GM12878 (cell line): Measurements from ENCODE around the gene RMC1. TPM values are rescaled to one million over a fixed set of nuclear protein-coding genes. Genes with fewer than 3 reads are reported as not detected.
"Not testable (repeated sequence)": the region's sequence is repeated elsewhere in the genome, so short reads cannot be mapped to it uniquely, and the experiment has no call there.

ENCODE experiments used
- ATAC-seq: fragments of 200-7000 bp; cut with Tn5 transposase; 3 replicates; pipeline ENCODE4 v1.9.1; 2020; ENCODE audit warnings: mild to moderate bottlenecking, moderate library complexity
- BruUV-seq: library from RNA; stranded (reverse); fragments of 400-500 nt; replicated peaks from 2 replicates; lab custom pipeline; 2021; lab: Mats Ljungman, UMichigan
- CTCF ChIA-PET: fragments of 300-600 bp; sonication (Branson Sonifier 250); formaldehyde crosslinking; extraction: SDS; loops from one replicate; lab custom pipeline; 2021; ENCODE audit warnings: inconsistent platforms; lab: Yijun Ruan, JAX
- POLR2A ChIA-PET: fragments of 350-600 bp; formaldehyde crosslinking; extraction: SDS; loops from one replicate; lab custom pipeline; 2021; ENCODE audit warnings: inconsistent platforms; lab: Charles Lee
- RAD21 ChIA-PET: fragments of 300-600 bp; sonication (Branson Sonifier 250); formaldehyde crosslinking; loops from one replicate; lab custom pipeline; 2023; ENCODE audit warnings: antibody characterized with exemption; ENCODE audit not compliant: unreplicated experiment; lab: Charles Lee
- SMC1A ChIA-PET: fragments of 300-600 bp; sonication (Branson Sonifier 250); formaldehyde crosslinking; loops from one replicate; lab custom pipeline; 2023; ENCODE audit not compliant: unreplicated experiment, uncharacterized antibody; lab: Charles Lee
- DNase-seq: peaks from one replicate; pipeline ENCODE4 v3.0.0-alpha.2; 2011; ENCODE audit warnings: low read depth, low spot score
- FAIRE-seq: peaks from 3 replicates; lab custom pipeline; 2011; peaks lifted over from hg19 to GRCh38; lab: Jason Lieb, UNC
- H2AFZ ChIP-seq: 2 replicates; pipeline ENCODE4 v1.6.0; 2011; ENCODE audit warnings: low read depth, low read length, control low read depth; ENCODE audit not compliant: control insufficient read depth
- H3K27ac ChIP-seq: 2 replicates; pipeline ENCODE4 v1.5.1; 2011; ENCODE audit warnings: control low read depth; ENCODE audit not compliant: control insufficient read depth, insufficient read depth
- H3K27me3 ChIP-seq, 2 experiments: replicated peaks in 1 of 2; 2 replicates each; pipeline versions ENCODE4 v1.6.0 to v1.6.1; 2011; ENCODE audit warnings: low read length in 1 of 2; ENCODE audit not compliant: control insufficient read depth in 2 of 2, insufficient read depth in 2 of 2
- H3K36me3 ChIP-seq, 2 experiments: 2 replicates each; pipeline ENCODE4 v1.5.1; 2011; ENCODE audit warnings: low read length in 1 of 2; ENCODE audit not compliant: control insufficient read depth in 2 of 2, insufficient read depth in 2 of 2
- H3K4me1 ChIP-seq: 2 replicates; pipeline ENCODE4 v1.6.1; 2011; ENCODE audit warnings: mild to moderate bottlenecking, low read length, moderate library complexity, mixed read lengths; ENCODE audit not compliant: control insufficient read depth, insufficient read depth
- H3K4me2 ChIP-seq: 2 replicates; pipeline ENCODE4 v1.6.0; 2011; ENCODE audit warnings: control low read depth; ENCODE audit not compliant: control insufficient read depth, insufficient read depth
- H3K4me3 ChIP-seq: fragments of 200-600 bp; sonication (generic); 2 replicates; pipeline ENCODE4 v1.5.1; 2016
- H3K79me2 ChIP-seq: 2 replicates; pipeline ENCODE4 v1.6.0; 2011; ENCODE audit warnings: low read length; ENCODE audit not compliant: control insufficient read depth, insufficient read depth
- H3K9ac ChIP-seq: 2 replicates; pipeline ENCODE4 v1.8.0; 2011; ENCODE audit warnings: low read length, control low read depth, mixed read lengths; ENCODE audit not compliant: control insufficient read depth, insufficient read depth
- H3K9me3 ChIP-seq: replicated peaks from 3 replicates; pipeline ENCODE4 v1.5.1; 2011; ENCODE audit warnings: mild to moderate bottlenecking, low read length; ENCODE audit not compliant: control insufficient read depth, insufficient read depth
- H4K20me1 ChIP-seq: 2 replicates; pipeline ENCODE4 v1.6.0; 2011; ENCODE audit not compliant: control insufficient read depth, insufficient read depth
- ELK1 ChIP-seq: IDR thresholded peaks from 2 replicates; pipeline ENCODE4 v1.6.1; 2012; ENCODE audit warnings: low read depth, low read length, improper control_type of control experiment
- MXI1 ChIP-seq: fragments of 150-350 bp; IDR thresholded peaks from 2 replicates; pipeline ENCODE4 v1.6.1; 2011; ENCODE audit warnings: low read depth, mild to moderate bottlenecking, inconsistent platforms, low read length, improper control_type of control experiment
- NR2C1 ChIP-seq: fragments of 450-650 bp; IDR thresholded peaks from 2 replicates; pipeline ENCODE4 v1.6.1; 2017; ENCODE audit warnings: antibody characterized with exemption, mild to moderate bottlenecking, moderate library complexity
- REST ChIP-seq: IDR thresholded peaks from 2 replicates; pipeline ENCODE4 v1.6.1; 2012; ENCODE audit warnings: mild to moderate bottlenecking, low read depth, low read length
- YBX1 ChIP-seq: fragments of 450-650 bp; IDR thresholded peaks from 2 replicates; pipeline ENCODE4 v1.6.1; 2016; ENCODE audit warnings: antibody characterized with exemption
- ZZZ3 ChIP-seq: IDR thresholded peaks from 2 replicates; pipeline ENCODE4 v1.6.1; 2011; ENCODE audit warnings: low read depth; ENCODE audit not compliant: control insufficient read depth, insufficient read length
- WGBS: methylation state at CpG from one replicate; pipeline ENCODE4 v1.1.6; 2016; ENCODE audit warnings: low lambda C conversion rate; ENCODE audit not compliant: insufficient replicate concordance, insufficient coverage; ENCODE audit errors: missing lambda C conversion rate; 5-methylcytosine and 5-hydroxymethylcytosine counted together
- in situ Hi-C: fragments of 300-500 bp; cut with MboI; formaldehyde crosslinking; loops from 9 replicates; pipeline ENCODE4 v1.14.3; 2018; ENCODE audit warnings: mixed read lengths
- intact Hi-C: fragments of 100-400 bp; cut with micrococcal nuclease; formaldehyde crosslinking; loops from one replicate; pipeline ENCODE4 v1.14.2; 2022; ENCODE audit not compliant: unreplicated experiment
- polyA plus RNA-seq, 11 experiments: library from polyadenylated mRNA; depleted of rRNA in 4 of 11; unstranded in 6 of 11; stranded (reverse) in 5 of 11; fragments of >200 nt; fragmentation: Nextera tagmentation in 4 of 11; fragmentation: Illumina TruSeq in 1 of 11; extraction: Ambion mirVana in 4 of 11; extraction: Trizol in 1 of 11; gene quantifications; 1 replicate in 1 of 11; 2 replicates in 10 of 11; pipeline versions ENCODE4 v1.2.1 to v1.2.3, GENCODE V29; 2011 to 2016; ENCODE audit warnings: inconsistent platforms in 2 of 11, missing spikeins in 2 of 11, low read depth in 1 of 11
- total RNA-seq, 4 experiments: library from RNA; depleted of rRNA in 3 of 4; stranded (reverse); fragments of >200 nt in 3 of 4; fragmentation: Illumina TruSeq in 1 of 4; extraction: Trizol in 1 of 4; gene quantifications; 2 replicates each; pipeline versions ENCODE4 v1.2.1 to v1.2.3, GENCODE V29; 2013 to 2021

RMC1 gene
- total and polyA plus RNA-seq, 10 of the 15 experiments (the other 5 are each of a cell fraction or from before 2014, with no cell fraction given) = 8.4 to 57.6 (median 42.5) TPM

- TF ChIP-seq REST (no peak), ELK1 (no peak), MXI1 (no peak), ZZZ3 (no peak), NR2C1 (no peak), YBX1 (no peak)
Measured at GRCh38 chr18:23575309-23575651, 72.0 kb downstream of the RMC1 start (continued).

- BruUV-seq, H3K27ac ChIP-seq, RAD21 ChIA-PET, POLR2A ChIA-PET, in situ Hi-C loops, H3K4me2 ChIP-seq, H3K36me3 ChIP-seq, H4K20me1 ChIP-seq, H3K9me3 ChIP-seq, SMC1A ChIA-PET, FAIRE-seq, DNase-seq, H3K9ac ChIP-seq, H3K27me3 ChIP-seq, H2AFZ ChIP-seq, CTCF ChIA-PET, intact Hi-C loops, ATAC-seq, H3K4me3 ChIP-seq: not testable (repeated sequence)
- peaks cover 27% of the 10 kb centered on the region for H3K4me1 ChIP-seq
- H3K79me2 ChIP-seq = peaks cover 14% of the 10 kb centered on the region
- 94% methylated on average over 13 of the region's 24 CpGs for WGBS
Measured at GRCh38 chr18:23577521-23577920, 74.2 kb downstream of the RMC1 start.
